Activated CD4-positive, alpha-beta T cell treated with anti-CD3 and anti-CD28 coated beads for 36 hours (primary cell): Measurements from ENCODE around the gene MTA3. TPM values are rescaled to one million over a fixed set of nuclear protein-coding genes. Genes with fewer than 3 reads are reported as not detected.
"Not testable (repeated sequence)": the region's sequence is repeated elsewhere in the genome, so short reads cannot be mapped to it uniquely, and the experiment has no call there.

Experiments used
- ATAC-seq: fragments of 200-7000 bp; cut with Tn5 transposase; one replicate; pipeline ENCODE4 v1.10.0; 2021; ENCODE audit warnings: mild to moderate bottlenecking, moderate library complexity
- CTCF ChIA-PET: fragments of 350-600 bp; sonication (Branson Sonifier 250); formaldehyde crosslinking; loops from one replicate; lab custom pipeline; 2021; ENCODE audit warnings: antibody characterized with exemption; lab: Charles Lee
- POLR2A ChIA-PET: fragments of 350-600 bp; sonication (Branson Sonifier 250); formaldehyde crosslinking; loops from one replicate; lab custom pipeline; 2021; ENCODE audit warnings: antibody characterized with exemption, inconsistent platforms; lab: Charles Lee
- DNase-seq: peaks from one replicate; pipeline ENCODE4 v3.0.0-alpha.2; 2020
- H3K27ac Mint-ChIP-seq: one replicate; pipeline ENCODE4 v1.8.0; 2021; ENCODE audit warnings: mixed read lengths
- H3K27me3 Mint-ChIP-seq: one replicate; pipeline ENCODE4 v1.8.0; 2021; ENCODE audit warnings: mixed read lengths
- H3K36me3 Mint-ChIP-seq: one replicate; pipeline ENCODE4 v1.8.0; 2021; ENCODE audit warnings: low read depth, mixed read lengths
- H3K4me1 Mint-ChIP-seq: one replicate; pipeline ENCODE4 v1.8.0; 2021; ENCODE audit warnings: mixed read lengths
- H3K4me3 Mint-ChIP-seq: one replicate; pipeline ENCODE4 v1.8.0; 2021; ENCODE audit warnings: mild to moderate bottlenecking, moderate library complexity, mixed read lengths
- H3K9me3 Mint-ChIP-seq: one replicate; pipeline ENCODE4 v1.8.0; 2021; ENCODE audit warnings: low read depth, mixed read lengths
- intact Hi-C, 2 experiments: fragments of 100-400 bp; cut with DNase I in 1 of 2; cut with micrococcal nuclease in 1 of 2; formaldehyde crosslinking; loops; one replicate each; pipeline versions ENCODE4 v1.14.2 to v1.15.1; 2022 to 2024; cut with DNase I, micrococcal nuclease
- total RNA-seq, 2 experiments: library from RNA; stranded (reverse); gene quantifications; one replicate each; pipeline ENCODE4 v1.2.3, GENCODE V29; 2021

Gene MTA3
- total RNA-seq, 2 experiments from 2014 or later: 45.0 to 58.6 TPM

DNA sequence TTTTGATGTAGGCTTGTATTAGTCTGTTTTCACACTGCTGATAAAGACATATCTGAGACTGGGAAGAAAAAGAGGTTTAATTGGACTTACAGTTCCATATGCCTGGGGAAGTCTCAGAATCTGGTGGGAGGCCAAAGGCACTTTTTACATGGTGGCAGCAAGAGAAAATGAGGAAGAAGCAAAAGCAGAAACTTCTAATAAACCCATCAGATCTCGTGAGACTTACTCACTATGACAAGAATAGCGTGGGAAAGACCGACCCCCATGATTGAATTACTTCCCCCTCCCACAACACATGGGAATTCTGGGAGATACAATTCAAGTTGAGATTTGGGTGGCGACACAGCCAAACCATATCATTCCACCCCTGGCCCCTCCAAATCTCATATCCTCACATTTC is 162.9 kb downstream of the MTA3 start:
- CTCF ChIA-PET, DNase-seq, POLR2A ChIA-PET, H3K27me3 Mint-ChIP-seq, ATAC-seq, H3K4me3 Mint-ChIP-seq, H3K27ac Mint-ChIP-seq, intact Hi-C loops, H3K4me1 Mint-ChIP-seq: not testable (repeated sequence)
- H3K9me3 Mint-ChIP-seq: peaks cover 31% of the 10 kb centered on the region
- H3K36me3 Mint-ChIP-seq: peaks cover 69% of the 10 kb centered on the region

DNA sequence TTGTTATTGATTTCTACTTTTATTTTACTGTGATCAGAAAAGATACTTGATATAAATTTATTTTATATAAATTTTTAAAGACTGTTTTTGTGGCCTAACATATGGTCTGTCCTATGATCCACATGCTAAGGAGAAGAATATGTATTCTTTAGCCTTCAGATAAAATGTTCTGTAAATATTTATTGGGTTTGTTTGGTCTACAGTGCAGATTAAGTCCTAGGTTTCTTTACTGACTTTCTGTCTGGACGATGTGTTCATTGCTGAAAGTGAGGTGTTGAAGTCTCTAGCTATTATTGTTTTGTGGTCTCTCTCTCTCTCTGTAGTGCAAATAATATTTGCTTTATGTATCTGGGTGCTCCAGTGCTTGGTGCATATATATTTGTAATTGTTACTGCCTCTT is 165.4 kb downstream of the MTA3 start:
- DNase-seq: no peak
- H3K4me3 Mint-ChIP-seq: no peak overlapping the region
- H3K27ac Mint-ChIP-seq: no peak overlapping the region
- POLR2A ChIA-PET: no interaction called here
- H3K36me3 Mint-ChIP-seq: peaks cover 78% of the 10 kb centered on the region
- no peaks in the 10 kb centered on the region for H3K27me3 Mint-ChIP-seq
- peaks cover 33% of the 10 kb centered on the region for H3K9me3 Mint-ChIP-seq
- CTCF ChIA-PET: no interaction called here
- H3K4me1 Mint-ChIP-seq: no peaks in the 10 kb centered on the region
- intact Hi-C loops: no loop called here
- ATAC-seq: no peak

DNA sequence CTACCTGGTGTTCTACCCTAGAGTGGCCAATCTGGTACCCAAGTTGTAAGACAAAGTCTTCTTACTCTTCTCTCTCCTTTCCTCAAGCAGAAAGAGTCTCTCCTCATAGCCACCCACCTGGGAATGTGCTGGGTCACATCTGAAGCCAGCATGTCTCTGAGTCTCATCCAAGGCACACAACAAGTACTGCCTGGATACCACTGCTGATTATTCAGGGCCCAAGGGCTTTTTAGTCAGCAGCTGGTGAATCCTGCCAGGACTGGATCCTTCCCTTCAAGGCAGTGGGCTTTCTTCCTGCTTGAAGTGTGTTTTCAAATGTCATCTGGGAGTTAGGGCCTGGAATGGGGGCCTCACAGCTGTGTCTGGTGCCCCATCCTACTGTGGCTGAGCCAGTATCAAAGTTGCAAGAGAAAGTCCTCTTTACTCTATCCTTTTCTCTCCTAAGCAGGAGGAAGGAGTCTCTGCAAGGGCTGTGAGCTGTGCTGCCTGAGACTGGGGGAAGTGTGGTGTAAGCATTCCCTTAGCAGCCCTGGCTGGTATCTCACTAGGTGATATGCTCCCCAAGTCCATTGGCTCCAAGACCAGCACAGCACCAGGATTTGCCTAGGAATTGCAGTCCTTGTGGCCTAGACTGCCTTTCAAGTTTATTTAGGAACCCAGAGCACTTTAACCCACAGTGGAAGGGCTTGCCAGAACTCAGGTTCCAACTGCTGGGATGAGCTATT is 168.3 kb downstream of the MTA3 start:
- ChIA-PET POLR2A (no interaction called here), CTCF (interaction anchor here (0.5 kb wide), 1 partner anchor 94 kb away, joined by 3 read pairs; no protein-coding TSS in a partner anchor)
- no peak overlapping the region for H3K4me3 Mint-ChIP-seq
- no peak overlapping the region for H3K27ac Mint-ChIP-seq
- peaks cover 69% of the 10 kb centered on the region for H3K36me3 Mint-ChIP-seq
- intact Hi-C loops: no loop called here
- peaks cover 8% of the 10 kb centered on the region for H3K4me1 Mint-ChIP-seq
- no peaks in the 10 kb centered on the region for H3K27me3 Mint-ChIP-seq
- DNase-seq (no peak), ATAC-seq (no peak)
- peaks cover 37% of the 10 kb centered on the region for H3K9me3 Mint-ChIP-seq

DNA sequence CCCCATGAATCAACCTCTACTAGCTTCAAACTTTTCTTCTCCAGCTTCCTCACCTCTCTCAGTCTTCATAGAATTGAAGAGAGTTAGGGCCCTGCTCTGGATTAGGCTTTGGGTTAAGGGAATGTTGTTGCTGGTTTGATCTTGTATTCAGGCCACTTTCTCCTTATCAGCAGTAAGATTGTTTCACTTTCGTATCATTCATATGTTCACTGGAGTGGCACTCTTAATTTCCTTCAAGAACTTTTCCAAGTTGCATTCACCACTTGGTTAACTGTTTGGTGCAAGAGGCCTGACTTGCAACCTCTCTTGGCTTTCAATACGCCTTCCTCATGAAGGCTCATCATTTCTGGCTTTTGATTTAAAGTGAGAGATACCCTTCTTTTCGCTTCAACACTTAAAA is 172.7 kb downstream of the MTA3 start:
- intact Hi-C loops: no loop called here
- Mint-ChIP-seq H3K27ac (no peak overlapping the region), H3K9me3 (peaks cover 12% of the 10 kb centered on the region), H3K4me3 (no peak overlapping the region), H3K4me1 (peaks cover 8% of the 10 kb centered on the region), H3K36me3 (peaks cover 35% of the 10 kb centered on the region), H3K27me3 (no peaks in the 10 kb centered on the region)
- DNase-seq (no peak), ATAC-seq (no peak)
- POLR2A ChIA-PET: no interaction called here
- CTCF ChIA-PET: interaction anchor here (0.9 to 1.6 kb wide), 2 partner anchors 16 kb away, joined by 3 to 4 read pairs; no protein-coding TSS in a partner anchor

DNA sequence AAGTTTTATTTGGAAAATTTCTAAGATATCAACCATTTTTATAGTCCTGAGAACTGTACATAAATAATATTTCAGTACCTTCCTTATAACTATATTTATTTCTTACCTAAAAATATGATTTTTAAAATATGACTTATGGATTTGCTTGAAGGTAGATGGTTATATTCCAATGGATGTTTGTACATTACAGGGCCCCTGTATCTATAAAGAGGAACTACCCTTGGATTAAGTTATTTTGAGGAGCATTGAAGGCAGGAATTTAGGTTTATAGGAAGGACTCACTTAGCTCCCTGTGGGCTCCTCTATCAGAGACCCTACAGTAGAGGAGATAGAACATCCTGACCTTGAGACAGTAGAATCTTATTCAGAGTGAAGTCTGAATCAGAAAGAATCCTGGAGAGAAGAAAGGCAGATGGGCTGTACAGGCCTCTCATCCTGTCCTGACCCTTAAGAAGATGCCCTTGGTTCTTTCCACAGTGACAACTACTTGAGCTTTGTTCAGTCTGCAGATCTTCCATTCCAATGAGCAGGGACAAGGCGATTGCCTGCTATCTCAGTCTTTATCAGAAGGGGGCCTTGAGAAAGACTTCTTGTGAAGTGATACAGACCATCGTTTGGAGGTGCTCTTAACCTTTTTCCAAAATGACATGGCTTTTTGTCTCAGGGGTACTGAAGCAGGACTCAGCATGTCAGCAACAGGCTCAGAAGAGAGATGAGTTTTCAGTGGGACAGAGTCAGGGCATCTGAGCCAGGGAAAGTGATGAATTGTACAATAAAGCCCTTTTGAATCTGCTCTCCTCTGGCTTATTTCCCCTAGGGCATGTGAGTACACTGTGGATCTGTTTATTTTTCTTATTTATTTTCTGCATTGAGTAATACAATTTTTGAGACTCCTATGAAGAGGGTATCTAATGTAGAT is 174.6 kb downstream of the MTA3 start:
- H3K27ac Mint-ChIP-seq: no peak overlapping the region
- H3K9me3 Mint-ChIP-seq: peaks cover 12% of the 10 kb centered on the region
- H3K4me3 Mint-ChIP-seq: no peak overlapping the region
- ATAC-seq (no peak), DNase-seq (no peak)
- intact Hi-C loops: no loop called here
- ChIA-PET POLR2A (no interaction called here), CTCF (interaction anchor here (0.6 to 0.7 kb wide), 2 partner anchors 12 to 13 kb away, joined by 3 read pairs; no protein-coding TSS in a partner anchor)
- H3K4me1 Mint-ChIP-seq: peaks cover 8% of the 10 kb centered on the region
- H3K27me3 Mint-ChIP-seq: no peaks in the 10 kb centered on the region
- H3K36me3 Mint-ChIP-seq: peaks cover 20% of the 10 kb centered on the region

DNA sequence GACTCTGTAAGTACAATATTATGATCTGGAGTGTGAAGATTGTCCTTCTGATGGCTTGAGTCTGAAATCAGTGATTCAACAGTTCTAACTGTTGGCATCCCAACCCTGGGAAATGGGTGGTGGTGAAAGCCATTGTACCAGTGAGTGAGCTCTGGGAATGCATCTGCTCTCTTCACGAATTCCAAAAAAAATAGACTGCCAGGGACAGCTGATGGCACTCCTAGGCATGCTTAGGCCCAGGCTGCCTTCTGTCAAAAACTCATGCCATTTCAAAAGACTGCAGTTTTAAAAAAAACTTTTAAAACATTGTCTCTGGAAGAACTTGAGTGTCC is 175.2 kb downstream of the MTA3 start:
- H3K27ac Mint-ChIP-seq: no peak overlapping the region
- intact Hi-C loops: no loop called here
- POLR2A ChIA-PET: no interaction called here

DNA sequence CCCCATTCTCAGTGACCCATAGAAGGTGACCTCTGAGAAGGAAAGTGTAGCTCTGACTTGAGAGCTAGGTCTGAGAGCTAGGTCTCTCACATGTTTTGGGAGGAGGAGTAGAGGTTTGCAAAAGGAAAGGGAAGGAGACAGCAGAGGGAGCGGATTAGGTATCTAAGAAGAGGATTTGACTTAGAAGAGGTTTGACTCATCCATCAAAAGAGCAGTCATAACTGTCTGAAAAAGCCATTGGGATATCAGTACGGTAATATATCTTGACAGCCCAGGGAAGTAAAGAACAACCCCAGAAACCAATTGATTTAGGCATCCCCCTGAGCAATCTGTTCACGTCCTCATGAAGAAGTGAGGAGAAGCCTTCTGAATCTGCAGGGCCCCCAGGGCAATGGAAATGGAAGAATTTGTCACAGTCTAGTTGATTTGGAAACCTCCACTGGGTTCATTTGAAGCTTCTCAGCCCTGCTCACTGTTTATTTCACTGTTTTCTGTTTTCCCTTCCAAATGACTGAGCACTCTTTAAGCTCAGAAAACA is 176.2 kb downstream of the MTA3 start:
- H3K9me3 Mint-ChIP-seq: peaks cover 4% of the 10 kb centered on the region
- no peak overlapping the region for H3K4me3 Mint-ChIP-seq
- intact Hi-C loops: no loop called here
- no peak for DNase-seq
- no peak for ATAC-seq
- no peak overlapping the region for H3K27ac Mint-ChIP-seq
- H3K4me1 Mint-ChIP-seq: peaks cover 8% of the 10 kb centered on the region
- H3K27me3 Mint-ChIP-seq: no peaks in the 10 kb centered on the region
- peaks cover 11% of the 10 kb centered on the region for H3K36me3 Mint-ChIP-seq
- CTCF ChIA-PET: no interaction called here
- POLR2A ChIA-PET: no interaction called here

More for the DNA sequence above, 175.2 kb downstream of the MTA3 start:
- no peaks in the 10 kb centered on the region for H3K27me3 Mint-ChIP-seq
- H3K36me3 Mint-ChIP-seq: peaks cover 17% of the 10 kb centered on the region
- peaks cover 10% of the 10 kb centered on the region for H3K9me3 Mint-ChIP-seq
- CTCF ChIA-PET: no interaction called here
- ATAC-seq: no peak
- peaks cover 8% of the 10 kb centered on the region for H3K4me1 Mint-ChIP-seq
- DNase-seq: no peak
- H3K4me3 Mint-ChIP-seq: no peak overlapping the region

DNA sequence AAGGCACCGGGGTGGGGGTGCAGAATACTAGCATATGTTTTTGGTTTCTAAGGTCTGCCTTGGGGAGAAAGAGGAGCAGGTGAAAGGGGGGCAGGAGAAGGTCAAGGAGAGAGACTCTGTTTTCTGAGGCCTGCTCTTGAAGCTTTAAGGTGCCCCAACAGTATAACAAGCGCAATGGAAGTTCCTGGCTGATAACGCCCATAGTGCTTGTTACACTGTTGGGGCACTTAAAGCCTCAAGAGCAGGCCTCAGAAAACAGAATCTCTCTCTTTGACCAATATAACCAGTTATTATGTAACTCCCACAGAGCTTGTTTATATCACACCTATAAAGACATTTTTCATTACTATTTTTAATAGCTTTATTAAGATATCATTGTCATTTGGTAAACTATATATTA is 179.0 kb downstream of the MTA3 start:
- Mint-ChIP-seq H3K27me3 (no peaks in the 10 kb centered on the region), H3K27ac (no peak overlapping the region), H3K4me3 (no peak overlapping the region), H3K36me3 (peaks cover 2% of the 10 kb centered on the region), H3K9me3 (no peaks in the 10 kb centered on the region), H3K4me1 (no peaks in the 10 kb centered on the region)
- intact Hi-C loops: no loop called here
- CTCF ChIA-PET: interaction anchor here (0.6 kb wide), 1 partner anchor 8 kb away, joined by 3 read pairs; no protein-coding TSS in a partner anchor
- POLR2A ChIA-PET: no interaction called here
- DNase-seq (no peak), ATAC-seq (no peak)

DNA sequence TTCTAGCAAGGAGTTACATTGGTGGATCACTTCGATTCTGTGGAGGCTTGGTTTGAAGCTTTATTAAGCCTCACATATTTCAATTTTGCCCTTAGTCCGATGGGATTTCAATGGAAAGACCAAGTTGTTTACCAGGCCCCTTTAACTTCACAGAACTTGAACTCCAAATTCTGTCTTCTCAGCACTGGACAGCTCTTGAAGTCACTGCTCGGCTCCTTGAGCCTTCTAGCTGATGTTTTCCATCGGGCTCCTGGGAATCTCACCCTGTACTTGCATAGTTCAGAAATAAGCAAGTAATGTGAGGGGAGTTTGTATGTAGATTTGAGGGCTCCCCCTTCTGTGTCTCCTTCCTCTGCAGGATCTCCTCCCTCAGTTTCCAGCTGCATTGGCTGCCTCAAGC is 180.4 kb downstream of the MTA3 start:
- Mint-ChIP-seq H3K4me3 (no peak overlapping the region), H3K36me3 (peaks cover 4% of the 10 kb centered on the region), H3K9me3 (no peaks in the 10 kb centered on the region), H3K4me1 (peaks cover 2% of the 10 kb centered on the region), H3K27ac (no peak overlapping the region), H3K27me3 (no peaks in the 10 kb centered on the region)
- POLR2A ChIA-PET: interaction anchor here (0.5 kb wide), 1 partner anchor 193 kb away, joined by 3 read pairs; no protein-coding TSS in a partner anchor
- CTCF ChIA-PET: interaction anchor here (0.6 kb wide), 1 partner anchor 241 kb away, joined by 3 read pairs; no protein-coding TSS in a partner anchor
- intact Hi-C loops: no loop called here
- DNase-seq (no peak), ATAC-seq (no peak)

DNA sequence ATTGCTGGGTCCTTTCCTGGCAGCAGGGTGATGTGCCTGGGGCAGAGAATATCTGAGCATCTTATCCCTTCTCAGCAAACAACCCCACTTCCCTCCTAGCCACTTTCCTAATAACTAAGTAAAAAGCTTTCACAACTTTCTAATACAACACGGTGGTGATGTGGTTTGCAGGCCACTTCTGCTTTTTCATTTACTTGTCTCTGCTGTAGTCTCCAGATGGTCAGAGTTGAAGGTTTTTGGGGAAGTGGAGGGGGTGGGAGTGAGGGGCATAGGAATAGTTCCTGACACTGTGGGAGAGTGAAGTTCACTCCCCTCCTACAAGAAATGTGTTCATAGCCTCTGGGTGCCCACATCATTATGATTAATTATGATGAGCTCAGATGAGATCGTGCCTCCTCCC is 183.9 kb downstream of the MTA3 start:
- Mint-ChIP-seq H3K27me3 (no peaks in the 10 kb centered on the region), H3K27ac (no peak overlapping the region), H3K4me3 (no peak overlapping the region), H3K4me1 (peaks cover 18% of the 10 kb centered on the region), H3K36me3 (peaks cover 4% of the 10 kb centered on the region), H3K9me3 (no peaks in the 10 kb centered on the region)
- ATAC-seq (no peak), DNase-seq (no peak)
- intact Hi-C loops: no loop called here
- ChIA-PET POLR2A (no interaction called here), CTCF (interaction anchor here (0.6 kb wide), 1 partner anchor 611 kb away, joined by 3 read pairs; no protein-coding TSS in a partner anchor)
